CD4-positive, CD25-positive, alpha-beta regulatory T cell (primary cell): ENCODE data around the gene CASKIN2. TPM values are rescaled to one million over a fixed set of nuclear protein-coding genes. Genes with fewer than 3 reads are reported as not detected.

Experiments used
- ATAC-seq, 2 donors: fragments of 150-1000 bp; cut with Tn5 transposase; one replicate each; pipeline ENCODE4 v1.10.0; 2021; ENCODE audit warnings: low read depth in 2 of 2, moderate number of reproducible peaks in 2 of 2, moderate library complexity in 1 of 2
- DNase-seq, 3 donors: peaks; one replicate each; pipeline versions ENCODE4 v3.0.0 to v3.0.0-alpha.2; 2012 to 2022; ENCODE audit warnings: mixed read lengths in 1 of 3
- H3K27ac ChIP-seq: one replicate; pipeline ENCODE4 v1.7.0; 2013; ENCODE audit warnings: mild to moderate bottlenecking, low read length; ENCODE audit not compliant: insufficient read depth, poor library complexity, severe bottlenecking
- H3K27me3 ChIP-seq: one replicate; pipeline ENCODE4 v1.7.0; 2013; ENCODE audit warnings: low read length; ENCODE audit not compliant: control insufficient read depth, insufficient read depth
- H3K36me3 ChIP-seq: one replicate; pipeline ENCODE4 v1.7.0; 2013; ENCODE audit warnings: mild to moderate bottlenecking, low read length, moderate library complexity; ENCODE audit not compliant: control insufficient read depth, insufficient read depth
- H3K4me1 ChIP-seq: 2 replicates; pipeline ENCODE4 v1.7.0; 2013; ENCODE audit warnings: mild to moderate bottlenecking, low read length; ENCODE audit not compliant: insufficient read depth, control insufficient read depth, poor library complexity, severe bottlenecking
- H3K4me3 ChIP-seq: one replicate; pipeline ENCODE4 v1.7.0; 2013; ENCODE audit warnings: low read depth, mild to moderate bottlenecking, low read length, moderate library complexity
- H3K9me3 ChIP-seq, 2 experiments: 1 replicate in 1 of 2; 2 replicates in 1 of 2; pipeline ENCODE4 v1.7.0; 2013; ENCODE audit warnings: low read length in 2 of 2, mild to moderate bottlenecking in 1 of 2, moderate library complexity in 1 of 2; ENCODE audit not compliant: control insufficient read depth in 2 of 2
- H3K27ac Mint-ChIP-seq, 3 donors: one replicate each; pipeline ENCODE4 v1.8.0; 2020 to 2022; ENCODE audit warnings: mild to moderate bottlenecking in 3 of 3, mixed read lengths in 3 of 3, moderate library complexity in 2 of 3
- H3K27me3 Mint-ChIP-seq: one replicate; pipeline ENCODE4 v1.8.0; 2022; ENCODE audit warnings: mild to moderate bottlenecking, mixed read lengths
- H3K36me3 Mint-ChIP-seq: one replicate; pipeline ENCODE4 v1.8.0; 2020; ENCODE audit warnings: mixed read lengths
- H3K4me1 Mint-ChIP-seq, 4 donors: one replicate each; pipeline ENCODE4 v1.8.0; 2020 to 2022; ENCODE audit warnings: mixed read lengths in 4 of 4, mild to moderate bottlenecking in 1 of 4
- H3K4me3 Mint-ChIP-seq, 4 donors: one replicate each; pipeline ENCODE4 v1.8.0; 2020 to 2022; ENCODE audit warnings: mild to moderate bottlenecking in 4 of 4, mixed read lengths in 4 of 4, moderate library complexity in 3 of 4
- H3K9me3 Mint-ChIP-seq, 7 donors: one replicate each; pipeline ENCODE4 v1.8.0; 2020 to 2022; ENCODE audit warnings: mixed read lengths in 7 of 7, mild to moderate bottlenecking in 3 of 7, moderate library complexity in 2 of 7
- polyA plus RNA-seq, 4 donors: library from polyadenylated mRNA; unstranded; fragments of 300-500 nt; fragmentation: Illumina TruSeq; gene quantifications; one replicate each; pipeline ENCODE4 v1.2.3, GENCODE V29; 2021
- total RNA-seq: library from RNA; stranded (reverse); gene quantifications from one replicate; pipeline ENCODE4 v1.2.3, GENCODE V29; 2022

The CASKIN2 gene
- total and polyA plus RNA-seq, 5 donors from 2014 or later = 0.24 to 0.44 TPM; not detected in 3

GRCh38 chr17:75551266-75551665 lies 35.9 kb upstream of the CASKIN2 start:
- DNase-seq (no peak), ATAC-seq (no peak)
- Histone ChIP-seq H3K9me3 (no peaks in the 10 kb centered on the region), H3K27ac (no peak overlapping the region), H3K4me3 (no peak overlapping the region), H3K4me1 (no peaks in the 10 kb centered on the region), H3K27me3 (no peaks in the 10 kb centered on the region), H3K36me3 (peaks cover 4% of the 10 kb centered on the region)
- Mint-ChIP-seq H3K27me3 (no peaks in the 10 kb centered on the region), H3K4me1 (peaks cover 0 to 4% (median 1%) of the 10 kb centered on the region in 4 donors), H3K4me3 (no peak overlapping the region), H3K9me3 (no peaks in the 10 kb centered on the region), H3K27ac (no peak overlapping the region), H3K36me3 (peaks cover 4% of the 10 kb centered on the region)

- peaks cover 0 to 4% (median 1%) of the 10 kb centered on the region in 4 donors for H3K4me1 Mint-ChIP-seq
- ATAC-seq (no peak), DNase-seq (no peak)
- H3K9me3 ChIP-seq = no peaks in the 10 kb centered on the region
- H3K27ac Mint-ChIP-seq = no peak overlapping the region
- H3K9me3 Mint-ChIP-seq = no peaks in the 10 kb centered on the region
- H3K36me3 Mint-ChIP-seq = peaks cover 4% of the 10 kb centered on the region
- H3K4me3 Mint-ChIP-seq = no peak overlapping the region
- H3K36me3 ChIP-seq = peaks cover 4% of the 10 kb centered on the region
- H3K4me1 ChIP-seq = no peaks in the 10 kb centered on the region
- no peaks in the 10 kb centered on the region for H3K27me3 ChIP-seq
- no peaks in the 10 kb centered on the region for H3K27me3 Mint-ChIP-seq
- no peak overlapping the region for H3K4me3 ChIP-seq
- H3K27ac ChIP-seq = no peak overlapping the region
Measured at GRCh38 chr17:75550139-75550465, 34.8 kb upstream of the CASKIN2 start.

GRCh38 chr17:75549246-75550138 lies 34.2 kb upstream of the CASKIN2 start:
- H3K4me1 ChIP-seq = no peaks in the 10 kb centered on the region
- ATAC-seq = no peak

DNA sequence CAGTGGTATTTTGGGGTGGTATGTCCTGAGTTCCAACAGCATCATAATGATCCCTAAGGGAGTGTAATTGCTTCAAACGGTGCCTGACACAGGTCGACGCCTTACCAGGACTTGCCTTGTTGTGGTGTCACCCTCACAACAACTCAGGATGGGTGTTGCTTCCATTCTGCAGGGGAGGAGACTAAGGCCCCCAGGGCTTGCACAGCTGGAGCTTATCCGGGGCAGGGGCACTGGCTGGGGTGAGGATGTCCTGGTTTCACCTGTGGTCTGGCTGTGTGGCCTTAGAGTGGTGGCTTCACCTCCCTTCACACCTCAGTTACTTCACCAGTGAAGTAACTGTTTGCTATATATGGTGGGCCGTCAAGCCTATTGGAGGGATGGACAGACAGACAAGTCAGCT lies 33.5 kb upstream of the CASKIN2 start:
- Histone ChIP-seq H3K36me3 (peaks cover 4% of the 10 kb centered on the region), H3K27ac (no peak overlapping the region), H3K4me3 (no peak overlapping the region), H3K27me3 (no peaks in the 10 kb centered on the region), H3K4me1 (no peaks in the 10 kb centered on the region), H3K9me3 (no peaks in the 10 kb centered on the region)
- ATAC-seq (no peak), DNase-seq (no peak)
- Mint-ChIP-seq H3K27ac (peak overlapping the region in 1 of 3 donors; percentile 5), H3K27me3 (no peaks in the 10 kb centered on the region), H3K4me3 (no peak overlapping the region), H3K4me1 (peaks cover 0 to 4% (median 1%) of the 10 kb centered on the region in 4 donors), H3K9me3 (no peaks in the 10 kb centered on the region), H3K36me3 (peaks cover 4% of the 10 kb centered on the region)

More at GRCh38 chr17:75549246-75550138, 34.2 kb upstream of the CASKIN2 start:
- Histone ChIP-seq H3K36me3 (peaks cover 4% of the 10 kb centered on the region), H3K9me3 (no peaks in the 10 kb centered on the region), H3K27me3 (no peaks in the 10 kb centered on the region), H3K27ac (no peak overlapping the region), H3K4me3 (no peak overlapping the region)
- Mint-ChIP-seq H3K27me3 (no peaks in the 10 kb centered on the region), H3K4me3 (no peak overlapping the region), H3K9me3 (no peaks in the 10 kb centered on the region), H3K36me3 (peaks cover 4% of the 10 kb centered on the region), H3K27ac (peak overlapping the region in 1 of 3 donors; percentile 5), H3K4me1 (peaks cover 0 to 4% (median 1%) of the 10 kb centered on the region in 4 donors)
- no peak for DNase-seq

- no peak overlapping the region for H3K4me3 Mint-ChIP-seq
- Histone ChIP-seq H3K27me3 (no peaks in the 10 kb centered on the region), H3K4me3 (no peak overlapping the region), H3K36me3 (peaks cover 7% of the 10 kb centered on the region), H3K27ac (no peak overlapping the region), H3K9me3 (no peaks in the 10 kb centered on the region), H3K4me1 (no peaks in the 10 kb centered on the region)
- ATAC-seq (no peak), DNase-seq (no peak)
- no peaks in the 10 kb centered on the region for H3K27me3 Mint-ChIP-seq
- peaks cover 0 to 4% (median 1%) of the 10 kb centered on the region in 4 donors for H3K4me1 Mint-ChIP-seq
- H3K36me3 Mint-ChIP-seq = peaks cover 4% of the 10 kb centered on the region
- no peaks in the 10 kb centered on the region for H3K9me3 Mint-ChIP-seq
- no peak overlapping the region for H3K27ac Mint-ChIP-seq
Measured at GRCh38 chr17:75547091-75547490, 31.8 kb upstream of the CASKIN2 start.

- Histone ChIP-seq H3K27ac (no peak overlapping the region), H3K36me3 (peaks cover 7% of the 10 kb centered on the region), H3K4me3 (no peak overlapping the region), H3K4me1 (no peaks in the 10 kb centered on the region), H3K27me3 (no peaks in the 10 kb centered on the region), H3K9me3 (no peaks in the 10 kb centered on the region)
- peaks cover 8% of the 10 kb centered on the region for H3K36me3 Mint-ChIP-seq
- no peak overlapping the region for H3K4me3 Mint-ChIP-seq
- peaks cover 0 to 6% (median 1%) of the 10 kb centered on the region in 4 donors for H3K4me1 Mint-ChIP-seq
- no peaks in the 10 kb centered on the region for H3K9me3 Mint-ChIP-seq
- no peak overlapping the region for H3K27ac Mint-ChIP-seq
- DNase-seq = no peak
- ATAC-seq = no peak
- no peaks in the 10 kb centered on the region for H3K27me3 Mint-ChIP-seq
Measured at GRCh38 chr17:75546181-75546580, 30.8 kb upstream of the CASKIN2 start.

GRCh38 chr17:75544250-75544649 lies 28.9 kb upstream of the CASKIN2 start:
- Histone ChIP-seq H3K9me3 (no peaks in the 10 kb centered on the region), H3K27ac (no peak overlapping the region), H3K27me3 (no peaks in the 10 kb centered on the region), H3K4me3 (no peak overlapping the region), H3K4me1 (no peaks in the 10 kb centered on the region), H3K36me3 (peaks cover 7% of the 10 kb centered on the region)
- Mint-ChIP-seq H3K27me3 (no peaks in the 10 kb centered on the region), H3K4me1 (peaks cover 0 to 2% (median 0%) of the 10 kb centered on the region in 4 donors), H3K27ac (no peak overlapping the region), H3K9me3 (no peaks in the 10 kb centered on the region), H3K4me3 (no peak overlapping the region), H3K36me3 (peaks cover 4% of the 10 kb centered on the region)
- DNase-seq (no peak), ATAC-seq (no peak)
